HCT116 (cell line): Measurements from ENCODE around the gene SHTN1. TPM values are rescaled to one million over a fixed set of nuclear protein-coding genes. Genes with fewer than 3 reads are reported as not detected.

Experiments
- ATAC-seq: fragments of 200-7000 bp; cut with Tn5 transposase; 2 replicates; pipeline ENCODE4 v1.9.1; 2020; ENCODE audit warnings: mild to moderate bottlenecking, moderate library complexity
- BruUV-seq: library from RNA; stranded (reverse); fragments of 400-500 nt; replicated peaks from 2 replicates; lab custom pipeline; 2021; lab: Mats Ljungman, UMichigan
- CTCF ChIA-PET: fragments of 300-600 bp; sonication (Branson Sonifier 250); formaldehyde crosslinking; loops from one replicate; lab custom pipeline; 2021; ENCODE audit warnings: antibody characterized with exemption; lab: Charles Lee
- POLR2A ChIA-PET: fragments of 300-600, 350-600 bp; sonication (Branson Sonifier 250); formaldehyde crosslinking; loops from one replicate; lab custom pipeline; 2021; ENCODE audit warnings: antibody characterized with exemption; lab: Charles Lee
- RAD21 ChIA-PET, 2 experiments: fragments of 300-600 bp; sonication (Branson Sonifier 250); formaldehyde crosslinking; loops; one replicate each; lab custom pipeline; 2023; ENCODE audit warnings: low total read pairs in 2 of 2; ENCODE audit not compliant: uncharacterized antibody in 2 of 2, unreplicated experiment in 2 of 2, low non-redundant PET in 1 of 2; lab: Charles Lee
- DNase-seq: peaks from one replicate; pipeline ENCODE4 v3.0.0-alpha.2; 2010; ENCODE audit warnings: low read depth, low spot score
- H2AFZ ChIP-seq: fragments of 200-600 bp; shearing (Covaris generic), sonication (generic); 2 replicates; pipeline ENCODE4 v1.6.1; 2017; ENCODE audit warnings: low read depth, mixed run types, mixed read lengths, antibody characterized with exemption, low read length; ENCODE audit not compliant: poor library complexity, severe bottlenecking
- H3K27ac ChIP-seq: 2 replicates; pipeline ENCODE4 v1.5.1; 2012; ENCODE audit warnings: low read depth, low read length
- H3K27me3 ChIP-seq: fragments of 200-600 bp; sonication (generic); 2 replicates; pipeline ENCODE4 v1.6.1; 2016; ENCODE audit warnings: mixed run types, low read length, mixed read lengths; ENCODE audit not compliant: insufficient read depth
- H3K36me3 ChIP-seq, 2 experiments: fragments of 200-500 bp in 1 of 2; fragments of 200-600 bp in 1 of 2; sonication (Bioruptor generic) in 1 of 2; sonication (generic) in 1 of 2; 2 replicates each; pipeline versions ENCODE4 v1.5.1 to v1.6.1; 2014 to 2016; ENCODE audit warnings: low read length in 2 of 2, inconsistent platforms in 1 of 2, mixed read lengths in 1 of 2, mixed run types in 1 of 2; ENCODE audit not compliant: insufficient read depth in 2 of 2, control insufficient read depth in 1 of 2
- H3K4me1 ChIP-seq, 2 experiments: fragments of 200-600 bp in 1 of 2; sonication (generic) in 1 of 2; 2 replicates each; pipeline versions ENCODE4 v1.5.1 to v1.6.1; 2012 to 2017; ENCODE audit warnings: low read length in 2 of 2, inconsistent platforms in 1 of 2, mild to moderate bottlenecking in 1 of 2, mixed read lengths in 1 of 2, mixed run types in 1 of 2, moderate library complexity in 1 of 2; ENCODE audit not compliant: insufficient read depth in 2 of 2, control insufficient read depth in 1 of 2
- H3K4me2 ChIP-seq: fragments of 200-600 bp; sonication (generic); 2 replicates; pipeline ENCODE4 v1.6.1; 2017; ENCODE audit warnings: mixed run types, low read length, mixed read lengths
- H3K4me3 ChIP-seq, 2 experiments: fragments of 200-600 bp in 1 of 2; sonication (generic) in 1 of 2; replicated peaks in 1 of 2; 2 replicates each; pipeline ENCODE4 v1.5.1; 2011 to 2016; ENCODE audit warnings: low read length in 2 of 2, control low read depth in 1 of 2, low read depth in 1 of 2, mild to moderate bottlenecking in 1 of 2, mixed read lengths in 1 of 2, mixed run types in 1 of 2
- H3K79me2 ChIP-seq: fragments of 200-600 bp; sonication (generic); 2 replicates; pipeline ENCODE4 v1.6.1; 2017; ENCODE audit warnings: mild to moderate bottlenecking, mixed run types, low read length, moderate library complexity, mixed read lengths; ENCODE audit not compliant: insufficient read depth
- H3K9ac ChIP-seq: fragments of 200-600 bp; sonication (generic); 2 replicates; pipeline ENCODE4 v1.6.1; 2016; ENCODE audit warnings: low read length, mixed read lengths
- H3K9me2 ChIP-seq: fragments of 200-600 bp; sonication (generic), shearing (Covaris generic); 2 replicates; pipeline ENCODE4 v1.6.1; 2017; ENCODE audit warnings: mixed run types, mild to moderate bottlenecking, moderate library complexity; ENCODE audit not compliant: insufficient read depth
- H3K9me3 ChIP-seq, 2 experiments: fragments of 200-500 bp in 1 of 2; fragments of 200-600 bp in 1 of 2; sonication (Bioruptor generic) in 1 of 2; sonication (generic) in 1 of 2; 2 replicates each; pipeline ENCODE4 v1.6.1; 2014 to 2017; ENCODE audit warnings: low read length in 2 of 2, mixed read lengths in 2 of 2, inconsistent platforms in 1 of 2, low read depth in 1 of 2, mild to moderate bottlenecking in 1 of 2, mixed run types in 1 of 2, moderate library complexity in 1 of 2; ENCODE audit not compliant: control insufficient read depth in 1 of 2, insufficient read depth in 1 of 2
- H4K20me1 ChIP-seq: fragments of 200-600 bp; sonication (generic), shearing (Covaris generic); 2 replicates; pipeline ENCODE4 v1.6.1; 2017; ENCODE audit warnings: mixed run types, mild to moderate bottlenecking, moderate library complexity; ENCODE audit not compliant: insufficient read depth
- ATF3 ChIP-seq: IDR thresholded peaks from 2 replicates; pipeline ENCODE4 v1.6.1; 2012
- EGR1 ChIP-seq: IDR thresholded peaks from 2 replicates; pipeline ENCODE4 v1.6.1; 2012; ENCODE audit warnings: low read depth
- EZH2 ChIP-seq: fragments of 200-600 bp; sonication (generic); IDR thresholded peaks from 2 replicates; pipeline ENCODE4 v1.6.1; 2017; ENCODE audit warnings: antibody characterized with exemption, mixed run types
- EZH2phosphoT487 ChIP-seq: fragments of 200-600 bp; IDR thresholded peaks from 2 replicates; pipeline ENCODE4 v1.6.1; 2018; ENCODE audit warnings: antibody characterized with exemption, borderline replicate concordance
- POLR2AphosphoS5 ChIP-seq: IDR thresholded peaks from 2 replicates; pipeline ENCODE4 v1.6.1; 2011; ENCODE audit warnings: mild to moderate bottlenecking, low read depth, low read length, moderate library complexity
- RAD21 ChIP-seq: IDR thresholded peaks from 2 replicates; pipeline ENCODE4 v1.6.1; 2012; ENCODE audit warnings: low read depth, mild to moderate bottlenecking
- SP1 ChIP-seq: IDR thresholded peaks from 2 replicates; pipeline ENCODE4 v1.6.1; 2012; ENCODE audit warnings: low read depth
- TCF7L2 ChIP-seq: IDR thresholded peaks from 2 replicates; pipeline ENCODE4 v1.7.0; 2011; ENCODE audit warnings: borderline replicate concordance, inconsistent platforms; ENCODE audit not compliant: insufficient read depth, insufficient read length; ENCODE audit errors: extremely low read depth
- ZBTB33 ChIP-seq: IDR thresholded peaks from 2 replicates; pipeline ENCODE4 v1.6.1; 2011; ENCODE audit warnings: mild to moderate bottlenecking, low read length, moderate library complexity; ENCODE audit not compliant: insufficient replicate concordance; ENCODE audit errors: extremely low read depth
- intact Hi-C: fragments of 100-400 bp; cut with micrococcal nuclease; formaldehyde crosslinking; loops from 2 replicates; pipeline ENCODE4 v1.10.0; 2022
- total RNA-seq: library from RNA; stranded (reverse); gene quantifications from one replicate; pipeline ENCODE4 v1.2.1, GENCODE V29; 2021; ENCODE audit not compliant: unreplicated experiment
- TF ChIP-seq, protein P1 (sequence below): IDR thresholded peaks from 2 replicates; pipeline ENCODE4 v1.6.1; 2012; ENCODE audit warnings: low read depth

SHTN1 gene
- total RNA-seq, 1 experiment from 2014 or later: 64.0 TPM

DNA sequence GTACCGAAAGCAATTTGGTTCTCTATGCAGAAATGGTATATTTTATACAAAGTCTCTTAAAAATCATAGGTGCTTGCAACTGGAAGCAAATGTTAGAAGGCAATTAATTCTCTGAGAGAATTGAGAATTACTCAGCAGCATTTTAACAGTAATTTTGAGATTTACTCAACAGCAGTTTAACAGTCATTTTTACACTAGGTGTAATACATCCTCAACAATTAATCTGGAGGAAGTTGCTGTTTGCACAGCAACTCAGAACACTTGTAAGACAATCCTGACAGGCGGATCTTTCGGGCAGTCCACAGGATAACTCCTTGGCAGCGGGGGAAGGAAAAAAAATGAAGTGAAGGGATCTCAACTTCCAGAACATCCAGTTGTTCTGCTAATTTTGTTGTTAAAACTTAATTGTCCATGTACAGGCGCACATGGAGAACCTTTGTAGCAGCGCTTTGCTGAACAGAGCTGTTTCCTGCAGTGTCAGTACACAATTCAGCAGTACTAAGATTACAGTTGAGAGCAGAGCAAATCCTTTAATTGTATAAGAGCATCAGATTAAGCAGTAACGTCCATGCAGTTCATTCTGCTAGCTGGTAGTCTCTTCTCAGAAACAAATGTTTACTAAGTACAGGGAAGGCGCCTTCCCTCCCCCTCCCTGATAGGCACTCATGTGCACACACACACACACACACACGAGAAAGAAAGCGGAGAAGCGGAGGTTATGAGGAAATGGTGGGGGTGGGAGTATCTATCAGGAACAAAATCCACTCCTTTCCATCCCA, 111.9 kb downstream of the SHTN1 start (continued):
- TF ChIP-seq POLR2AphosphoS5 (no peak), SP1 (no peak), EGR1 (no peak)
- TF ChIP-seq, all 23 proteins: peak for 0

GRCh38 chr10:116891208-116891607, 113.8 kb downstream of the SHTN1 start:
- BruUV-seq: no TSS peak
- H4K20me1 ChIP-seq: no peaks in the 10 kb centered on the region
- POLR2A ChIA-PET: no interaction called here
- H3K27ac ChIP-seq: no peak overlapping the region
- DNase-seq: no peak
- no peak overlapping the region for H3K9ac ChIP-seq
- no peaks in the 10 kb centered on the region for H3K79me2 ChIP-seq
- H2AFZ ChIP-seq: no peak overlapping the region
- no peaks in the 10 kb centered on the region for H3K9me3 ChIP-seq
- no peak overlapping the region for H3K4me2 ChIP-seq
- RAD21 ChIA-PET: no interaction called here
- TF ChIP-seq EZH2phosphoT487 (no peak), RAD21 (no peak), POLR2AphosphoS5 (no peak), SP1 (no peak), EZH2 (no peak), TCF7L2 (no peak), ZBTB33 (no peak), ATF3 (no peak)
- TF ChIP-seq, protein P1, sequence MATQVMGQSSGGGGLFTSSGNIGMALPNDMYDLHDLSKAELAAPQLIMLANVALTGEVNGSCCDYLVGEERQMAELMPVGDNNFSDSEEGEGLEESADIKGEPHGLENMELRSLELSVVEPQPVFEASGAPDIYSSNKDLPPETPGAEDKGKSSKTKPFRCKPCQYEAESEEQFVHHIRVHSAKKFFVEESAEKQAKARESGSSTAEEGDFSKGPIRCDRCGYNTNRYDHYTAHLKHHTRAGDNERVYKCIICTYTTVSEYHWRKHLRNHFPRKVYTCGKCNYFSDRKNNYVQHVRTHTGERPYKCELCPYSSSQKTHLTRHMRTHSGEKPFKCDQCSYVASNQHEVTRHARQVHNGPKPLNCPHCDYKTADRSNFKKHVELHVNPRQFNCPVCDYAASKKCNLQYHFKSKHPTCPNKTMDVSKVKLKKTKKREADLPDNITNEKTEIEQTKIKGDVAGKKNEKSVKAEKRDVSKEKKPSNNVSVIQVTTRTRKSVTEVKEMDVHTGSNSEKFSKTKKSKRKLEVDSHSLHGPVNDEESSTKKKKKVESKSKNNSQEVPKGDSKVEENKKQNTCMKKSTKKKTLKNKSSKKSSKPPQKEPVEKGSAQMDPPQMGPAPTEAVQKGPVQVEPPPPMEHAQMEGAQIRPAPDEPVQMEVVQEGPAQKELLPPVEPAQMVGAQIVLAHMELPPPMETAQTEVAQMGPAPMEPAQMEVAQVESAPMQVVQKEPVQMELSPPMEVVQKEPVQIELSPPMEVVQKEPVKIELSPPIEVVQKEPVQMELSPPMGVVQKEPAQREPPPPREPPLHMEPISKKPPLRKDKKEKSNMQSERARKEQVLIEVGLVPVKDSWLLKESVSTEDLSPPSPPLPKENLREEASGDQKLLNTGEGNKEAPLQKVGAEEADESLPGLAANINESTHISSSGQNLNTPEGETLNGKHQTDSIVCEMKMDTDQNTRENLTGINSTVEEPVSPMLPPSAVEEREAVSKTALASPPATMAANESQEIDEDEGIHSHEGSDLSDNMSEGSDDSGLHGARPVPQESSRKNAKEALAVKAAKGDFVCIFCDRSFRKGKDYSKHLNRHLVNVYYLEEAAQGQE: no peak
- CTCF ChIA-PET: interaction anchor here (1.4 kb wide), 1 partner anchor 14 kb away, joined by 3 read pairs; no protein-coding TSS in a partner anchor
- H3K36me3 ChIP-seq: peaks cover 3 to 7% of the 10 kb centered on the region in 2 experiments; a peak in 2 of 4 replicates
- H3K27me3 ChIP-seq: no peaks in the 10 kb centered on the region
- ATAC-seq: no peak
- peaks cover 14 to 21% of the 10 kb centered on the region in 2 experiments for H3K4me1 ChIP-seq
- intact Hi-C loops: no loop called here
- no peaks in the 10 kb centered on the region for H3K9me2 ChIP-seq
- no peak overlapping the region for H3K4me3 ChIP-seq
